NOMO-1 treated with dmso at 0.1 percent for 144 hours (cell line): ENCODE data around the gene ACBD6.
A peak's percentile ranks its signal among the peaks of the same experiment; 100 is the strongest.

Source experiments
- DNase-seq: peaks from one replicate; lab custom pipeline; 2025; ENCODE audit not compliant: unreplicated experiment; lab: John Stamatoyannopoulos, UW

The ACBD6 gene

GRCh38 chr1:180527101-180527669 lies 24.8 kb upstream of the ACBD6 start:
- no peak for DNase-seq

- DNase-seq, result no peak
Measured at GRCh38 chr1:180525715-180526039, 23.3 kb upstream of the ACBD6 start.

- peak; percentile 43 for DNase-seq
Measured at GRCh38 chr1:180524915-180525714, 22.7 kb upstream of the ACBD6 start.

DNA sequence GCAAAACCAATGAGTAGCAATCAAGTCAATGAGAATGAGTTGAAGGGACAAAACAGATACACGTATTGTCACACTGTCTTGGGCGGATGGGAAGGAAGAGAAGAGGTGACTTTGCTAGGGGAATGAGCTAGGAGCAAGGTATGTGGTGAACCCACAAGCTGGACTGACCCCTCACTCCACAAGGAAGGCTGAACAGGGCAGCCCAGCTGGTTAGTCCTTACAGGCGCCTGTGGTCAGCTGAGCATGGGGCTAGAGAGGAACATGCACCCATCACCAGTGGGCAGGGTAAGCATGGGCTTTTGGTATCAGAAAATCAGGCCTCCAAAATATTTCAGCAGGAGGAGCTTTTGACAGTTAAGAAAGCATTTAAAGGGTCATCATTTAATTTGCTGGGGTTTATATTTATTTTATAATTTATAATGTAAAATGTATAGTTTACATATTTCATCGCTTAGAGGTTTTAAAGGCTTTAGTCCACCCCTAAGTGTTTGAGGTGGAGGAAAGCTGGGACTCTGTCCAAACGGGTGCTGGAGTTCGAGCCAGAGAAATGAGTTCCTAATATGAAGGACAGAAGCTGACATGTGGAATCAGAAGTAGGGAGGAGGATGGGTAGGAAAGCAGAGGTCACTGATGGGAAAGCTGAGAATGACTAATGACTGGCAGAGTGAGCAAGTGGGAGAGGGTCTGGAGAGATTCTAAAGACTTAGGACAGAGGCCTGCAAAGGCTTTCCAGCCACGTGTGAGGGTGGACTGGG lies 22.0 kb upstream of the ACBD6 start:
- DNase-seq, result no peak

DNA sequence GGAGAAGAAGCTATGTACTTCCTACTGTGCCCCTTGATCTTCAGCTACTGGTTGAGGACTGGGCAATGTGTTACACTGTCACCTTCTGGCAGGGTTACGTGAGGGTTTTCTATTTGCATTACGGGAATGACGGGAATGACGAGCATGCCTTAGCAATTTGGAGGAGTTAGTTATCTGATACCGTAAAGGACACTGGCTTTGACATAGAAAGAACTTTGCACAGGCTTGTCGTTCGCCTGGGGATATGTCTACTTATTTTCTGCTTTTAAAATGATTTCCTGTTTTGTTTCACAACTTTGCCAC lies 19.8 kb upstream of the ACBD6 start:
- no peak for DNase-seq

DNA sequence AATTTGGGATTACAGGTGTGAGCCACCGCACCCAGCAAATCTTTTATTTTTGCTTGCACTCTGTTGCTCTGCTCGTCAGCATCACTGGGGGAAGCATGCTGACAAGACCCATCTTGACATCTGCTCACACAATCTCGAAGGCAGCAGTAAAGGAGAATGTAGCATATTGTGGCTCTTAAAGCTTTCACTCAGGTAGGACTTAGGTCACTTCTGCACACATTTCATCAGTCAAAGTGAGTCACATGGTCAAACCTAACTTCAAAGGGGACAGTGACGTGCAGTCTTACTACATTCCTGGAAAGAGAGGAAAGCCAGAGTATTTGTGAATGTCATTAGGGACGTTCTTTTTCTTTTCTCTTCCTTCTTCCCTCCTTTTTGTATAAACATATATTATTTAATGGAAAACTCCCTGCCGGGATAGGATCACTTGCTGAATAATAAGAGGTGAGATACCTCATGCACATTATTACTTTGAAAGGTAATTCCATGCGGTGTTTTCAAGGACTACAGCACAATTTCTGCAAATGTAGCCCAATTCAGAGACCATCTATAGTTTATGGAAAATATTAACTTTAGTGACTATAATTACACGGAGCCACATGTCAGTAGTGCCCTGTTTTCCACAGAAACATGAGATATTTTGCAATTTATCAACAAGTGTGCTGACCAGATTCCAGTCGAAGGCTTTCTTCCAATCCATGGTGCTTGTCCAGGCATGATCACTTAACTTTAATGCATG lies 19.3 kb upstream of the ACBD6 start:
- no peak for DNase-seq

DNA sequence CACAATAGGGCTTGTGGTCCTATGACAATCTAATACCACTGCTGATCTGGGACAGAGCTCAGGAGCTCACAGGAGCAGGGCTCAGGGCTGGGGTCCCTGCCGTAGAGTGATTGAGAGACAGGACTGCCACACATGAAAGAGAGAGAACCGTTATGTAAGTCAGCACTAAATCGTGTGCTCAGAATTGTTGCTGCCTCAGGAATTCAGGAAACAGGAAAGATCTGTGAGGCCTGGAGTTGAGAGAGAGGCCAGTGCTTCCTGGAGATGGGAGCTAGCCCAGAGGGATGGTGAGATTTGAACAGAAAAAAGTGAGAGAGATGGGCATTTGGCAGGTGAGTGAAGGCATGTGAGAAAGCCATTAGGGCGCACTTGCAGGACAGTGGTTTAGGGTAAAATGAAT lies 17.5 kb upstream of the ACBD6 start:
- no peak for DNase-seq

DNA sequence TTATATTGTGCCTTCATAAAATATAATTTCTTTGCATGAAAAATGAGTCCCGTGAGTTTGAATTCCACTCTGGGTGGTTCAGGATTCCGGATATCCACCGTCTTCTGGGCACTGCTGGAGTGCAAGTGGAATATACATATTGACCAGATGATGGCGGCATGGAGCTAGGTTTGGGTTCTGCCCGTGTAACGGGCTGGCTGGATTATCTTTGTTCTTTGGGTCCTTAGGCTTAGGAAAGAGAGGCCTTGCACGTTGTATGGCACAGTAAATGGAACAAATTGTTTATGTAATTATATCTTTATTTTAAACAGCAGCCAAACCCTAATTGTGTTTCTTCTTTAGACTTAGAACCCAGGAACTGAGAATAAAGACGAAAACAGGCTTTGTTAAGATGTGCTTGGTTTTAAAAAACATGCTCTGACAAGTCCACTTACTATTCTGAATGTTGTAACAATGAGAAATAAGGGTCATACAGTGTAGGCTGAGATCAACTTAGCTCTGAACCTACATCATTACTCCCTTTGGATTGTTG lies 13.5 kb upstream of the ACBD6 start:
- peak; percentile 45 for DNase-seq

- DNase-seq, result no peak
Measured at GRCh38 chr1:180515364-180515763, 13.0 kb upstream of the ACBD6 start.

DNA sequence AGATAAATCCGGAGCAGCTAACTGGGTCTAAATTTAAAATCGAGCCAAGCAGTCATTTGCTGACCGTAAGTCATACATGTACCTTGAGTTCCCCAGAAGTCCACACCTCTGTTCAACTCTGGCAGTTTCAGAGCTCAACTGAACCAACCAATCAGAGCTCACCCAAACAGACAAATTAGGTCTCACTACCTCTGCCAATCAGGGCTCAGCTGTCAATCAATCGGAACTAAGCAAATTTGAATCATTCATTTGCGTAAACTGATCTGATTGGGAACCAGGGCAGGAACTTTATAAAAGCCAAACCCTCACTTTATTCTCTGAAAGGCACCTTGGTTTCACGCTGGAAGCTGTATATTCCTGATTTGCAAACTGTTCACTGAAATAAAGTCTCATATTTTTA lies 11.2 kb upstream of the ACBD6 start:
- no peak for DNase-seq

DNA sequence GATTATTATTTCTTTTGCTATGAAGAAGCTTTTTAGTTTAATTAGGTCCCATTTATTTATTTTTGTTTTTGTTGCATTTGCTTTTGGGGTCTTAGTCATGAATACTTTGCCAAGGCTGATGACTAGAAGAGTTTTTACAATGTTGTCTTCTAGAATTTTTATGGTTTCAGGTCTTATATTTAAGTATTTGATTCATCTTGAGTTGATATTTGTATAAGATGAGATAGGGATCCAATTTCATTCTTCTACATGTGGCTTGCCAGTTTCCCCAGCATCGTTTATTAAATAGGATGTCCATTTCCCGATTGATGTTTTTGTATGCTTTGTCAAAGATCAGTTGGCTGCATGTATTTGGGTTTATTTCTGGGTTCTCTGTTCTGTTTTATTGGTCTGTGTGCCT lies 8.5 kb upstream of the ACBD6 start:
- DNase-seq, result no peak

DNA sequence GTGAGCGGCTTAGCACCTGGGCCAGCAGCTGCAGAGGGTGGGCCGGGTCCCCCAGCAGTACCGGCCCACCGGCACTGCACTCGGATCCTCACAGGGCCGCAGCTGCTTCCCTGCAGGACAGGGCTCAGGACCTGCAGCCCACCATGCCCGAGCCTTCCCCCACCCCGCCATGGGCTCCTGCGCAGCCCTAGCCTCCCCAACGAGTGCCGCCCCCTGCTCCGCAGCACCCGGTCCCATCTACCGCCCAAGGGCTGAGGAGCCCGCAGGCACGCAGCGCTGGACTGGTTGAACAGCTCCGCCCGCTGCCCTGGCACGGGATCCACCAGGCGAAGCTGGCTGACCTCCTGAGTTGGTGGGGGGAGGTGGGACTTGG lies 6.3 kb upstream of the ACBD6 start:
- DNase-seq, result no peak

DNA sequence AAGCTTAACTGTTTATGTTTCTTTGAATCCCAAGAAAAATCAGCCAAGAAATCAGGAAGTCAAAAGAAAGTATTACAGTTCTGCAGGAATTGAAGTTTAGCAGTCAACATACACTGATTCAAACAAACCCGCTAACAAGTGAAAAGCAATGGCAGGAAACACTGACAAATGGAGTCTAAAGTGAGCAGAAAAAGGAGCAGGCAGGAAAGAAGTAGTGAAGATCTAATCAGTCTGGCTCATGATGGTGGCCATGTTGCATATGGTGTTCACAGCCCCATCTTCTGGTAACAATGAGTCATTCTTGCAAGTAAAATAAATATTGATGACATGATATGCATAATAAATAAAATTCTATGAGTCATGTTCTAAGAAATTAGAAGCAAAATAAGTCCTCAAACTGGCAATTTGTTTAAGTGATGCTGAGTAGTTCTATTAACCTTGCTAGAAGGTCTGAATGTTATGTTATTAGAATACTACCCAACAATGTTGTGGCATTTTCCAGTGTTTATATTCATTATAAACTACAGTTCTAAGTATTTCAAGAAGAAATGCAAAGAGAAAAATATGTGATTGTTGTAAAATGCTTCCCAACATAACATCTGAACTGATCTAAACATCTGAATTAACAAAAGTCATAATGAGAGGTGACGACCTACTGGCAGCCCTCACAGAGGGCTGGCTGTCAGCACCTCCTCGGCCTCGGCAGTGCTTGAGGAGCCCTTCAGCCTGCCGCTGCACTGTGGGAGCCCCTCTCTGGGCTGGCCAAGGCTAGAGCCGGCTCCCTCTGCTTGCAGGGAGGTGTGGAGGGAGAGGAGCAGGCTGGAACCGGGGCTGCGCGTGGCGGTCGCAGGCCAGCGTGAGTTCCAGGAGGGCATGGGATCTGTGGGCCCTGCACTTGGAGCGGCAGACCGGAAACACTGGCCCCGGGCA lies 5.7 kb upstream of the ACBD6 start:
- no peak for DNase-seq

GRCh38 chr1:180505732-180506335 lies 3.5 kb upstream of the ACBD6 start:
- no peak for DNase-seq

GRCh38 chr1:180504186-180504585 lies 1.8 kb upstream of the ACBD6 start:
- no peak for DNase-seq

DNA sequence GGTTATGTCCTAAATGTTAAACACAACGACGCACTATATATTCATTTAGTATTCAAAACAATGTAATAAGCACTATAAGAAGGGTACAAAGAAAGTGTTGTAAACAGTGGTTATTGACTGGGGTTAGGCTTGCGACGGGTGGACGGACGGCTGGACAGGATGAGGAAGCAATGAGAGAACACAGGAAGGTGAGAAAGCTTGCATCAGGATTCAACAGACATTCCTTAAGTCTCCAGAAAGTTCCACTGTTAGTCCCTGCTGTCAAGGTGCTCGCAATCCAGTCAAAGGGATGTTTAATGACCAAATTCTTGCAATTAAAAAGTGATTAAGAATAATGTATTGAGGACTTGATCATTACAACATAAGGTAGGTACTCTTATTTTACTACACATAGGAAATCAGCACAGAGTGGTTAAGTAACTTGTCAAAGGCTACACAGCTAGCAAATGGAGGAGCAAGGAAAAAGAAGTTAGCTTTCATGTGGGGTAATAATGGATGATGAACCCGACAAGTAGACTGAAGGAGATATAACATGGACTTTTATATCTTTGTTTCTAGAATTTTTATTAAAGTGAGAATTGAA lies 994 bp upstream of the ACBD6 start:
- DNase-seq, result peak; percentile 50

DNA sequence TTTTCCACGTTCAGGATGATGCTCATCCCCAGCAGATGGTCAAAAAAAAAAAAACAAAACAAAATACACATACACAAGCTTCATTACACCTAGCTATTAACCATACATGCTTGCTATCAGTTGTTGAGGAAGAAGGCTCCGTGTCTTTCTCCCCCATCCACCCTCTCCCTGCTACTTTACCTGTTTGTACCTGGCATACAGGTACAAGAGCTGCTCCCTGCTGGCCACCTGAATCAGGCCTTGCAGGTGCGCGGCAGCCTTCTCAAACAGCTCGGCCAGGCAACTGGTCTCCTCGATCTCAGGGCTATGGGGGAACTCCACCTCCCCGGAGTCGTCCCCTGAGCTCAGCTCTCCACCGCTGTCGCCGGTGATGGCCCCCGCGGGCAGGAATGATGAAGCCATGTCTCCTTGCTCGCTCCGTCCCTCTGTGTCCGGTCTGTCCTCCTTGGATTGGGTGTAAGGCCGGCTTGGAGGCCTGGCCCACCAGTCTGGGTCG lies 464 bp downstream of the ACBD6 start:
- DNase-seq, result peak; percentile 64

DNA sequence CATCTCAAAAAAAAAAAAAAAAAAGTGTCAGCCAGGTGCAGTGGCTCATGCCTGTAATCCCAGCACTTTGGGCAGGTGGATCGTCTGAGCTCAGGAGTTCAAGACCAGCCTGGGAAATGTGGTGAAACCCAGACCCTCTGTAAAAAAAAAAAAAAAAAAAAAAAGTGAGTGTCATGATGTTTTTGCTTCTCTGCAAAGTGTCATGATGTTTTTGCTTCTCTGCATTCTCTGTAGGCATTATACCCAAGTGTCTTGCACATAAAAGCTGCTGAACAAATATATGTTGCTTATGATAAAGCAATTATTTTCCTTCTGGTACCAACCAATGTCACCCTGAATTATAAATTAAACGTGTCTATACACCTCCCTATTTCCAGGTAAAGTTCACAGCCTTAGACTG lies 1.7 kb downstream of the ACBD6 start:
- DNase-seq, result no peak

- DNase-seq, result no peak
Measured at GRCh38 chr1:180498594-180498993, 3.8 kb downstream of the ACBD6 start.

GRCh38 chr1:180497826-180498225 lies 4.6 kb downstream of the ACBD6 start:
- DNase-seq, result no peak
